Naive thymus-derived CD8-positive, alpha-beta T cell (primary cell): ENCODE measurements around the gene ANXA8L1. TPM values are rescaled to one million over a fixed set of nuclear protein-coding genes. Genes with fewer than 3 reads are reported as not detected.
"Not testable (repeated sequence)": the region's sequence is repeated elsewhere in the genome, so short reads cannot be mapped to it uniquely, and the experiment has no call there.

ENCODE experiments used
- ATAC-seq, 2 donors: fragments of 150-1000 bp; cut with Tn5 transposase in 1 of 2; sonication (Bioruptor Pico), chemical (Tn5 transposase) in 1 of 2; 1 replicate in 1 of 2; 2 replicates in 1 of 2; pipeline ENCODE4 v1.10.0; 2021; ENCODE audit warnings: mild to moderate bottlenecking in 2 of 2, moderate library complexity in 2 of 2
- POLR2A ChIA-PET: fragments of 350-600 bp; sonication (Branson Sonifier 250); formaldehyde crosslinking; loops from one replicate; lab custom pipeline; 2021; ENCODE audit warnings: antibody characterized with exemption; lab: Charles Lee
- DNase-seq, 10 donors: peaks; one replicate each; pipeline versions ENCODE4 v3.0.0 to v3.0.0-alpha.2; 2020 to 2022
- H3K27ac Mint-ChIP-seq, 10 donors: one replicate each; pipeline ENCODE4 v1.8.0; 2020 to 2022; ENCODE audit warnings: mild to moderate bottlenecking in 10 of 10, mixed read lengths in 10 of 10, moderate library complexity in 4 of 10, inconsistent platforms in 1 of 10
- H3K27me3 Mint-ChIP-seq, 5 donors: one replicate each; pipeline ENCODE4 v1.8.0; 2021 to 2022; ENCODE audit warnings: mixed read lengths in 5 of 5
- H3K36me3 Mint-ChIP-seq, 3 donors: one replicate each; pipeline ENCODE4 v1.8.0; 2020 to 2022; ENCODE audit warnings: mixed read lengths in 3 of 3, mild to moderate bottlenecking in 2 of 3, inconsistent platforms in 1 of 3
- H3K4me1 Mint-ChIP-seq, 4 donors: one replicate each; pipeline ENCODE4 v1.8.0; 2021 to 2022; ENCODE audit warnings: mixed read lengths in 4 of 4
- H3K4me3 Mint-ChIP-seq, 10 donors: one replicate each; pipeline ENCODE4 v1.8.0; 2020 to 2022; ENCODE audit warnings: mild to moderate bottlenecking in 10 of 10, mixed read lengths in 10 of 10, moderate library complexity in 6 of 10, inconsistent platforms in 1 of 10
- H3K9me3 Mint-ChIP-seq, 9 donors: one replicate each; pipeline ENCODE4 v1.8.0; 2020 to 2022; ENCODE audit warnings: mixed read lengths in 9 of 9, mild to moderate bottlenecking in 3 of 9, inconsistent platforms in 1 of 9, moderate library complexity in 1 of 9
- polyA plus RNA-seq, 3 donors: library from polyadenylated mRNA; unstranded; fragments of 300-500 nt; fragmentation: Illumina TruSeq; gene quantifications; one replicate each; pipeline ENCODE4 v1.2.3, GENCODE V29; 2021
- total RNA-seq, 8 experiments: library from RNA in 2 of 8; stranded (reverse) in 2 of 8; gene quantifications; one replicate each; pipeline ENCODE4 v1.2.3 and lab custom pipeline; 2021 to 2026

The ANXA8L1 gene
- total and polyA plus RNA-seq, 5 experiments from 2014 or later: not detected

- DNase-seq, H3K27me3 Mint-ChIP-seq, H3K4me3 Mint-ChIP-seq, POLR2A ChIA-PET, ATAC-seq, H3K36me3 Mint-ChIP-seq, H3K27ac Mint-ChIP-seq, H3K4me1 Mint-ChIP-seq, H3K9me3 Mint-ChIP-seq: not testable (repeated sequence)
Measured at GRCh38 chr10:46415291-46415690, 39.7 kb downstream of the ANXA8L1 start.

GRCh38 chr10:46418283-46418682, 42.7 kb downstream of the ANXA8L1 start:
- H3K27ac Mint-ChIP-seq, POLR2A ChIA-PET, H3K4me1 Mint-ChIP-seq, ATAC-seq, H3K9me3 Mint-ChIP-seq, H3K4me3 Mint-ChIP-seq, H3K27me3 Mint-ChIP-seq, H3K36me3 Mint-ChIP-seq: not testable (repeated sequence)
- DNase-seq: peak in 1 of 10 donors; percentile 37

- ATAC-seq, H3K4me3 Mint-ChIP-seq, H3K27ac Mint-ChIP-seq, POLR2A ChIA-PET, H3K9me3 Mint-ChIP-seq, H3K36me3 Mint-ChIP-seq, H3K27me3 Mint-ChIP-seq, H3K4me1 Mint-ChIP-seq, DNase-seq: not testable (repeated sequence)
Measured at GRCh38 chr10:46419570-46420379, 44.2 kb downstream of the ANXA8L1 start.

GRCh38 chr10:46423550-46423949, 48.0 kb downstream of the ANXA8L1 start:
- H3K4me1 Mint-ChIP-seq: not testable (repeated sequence)

GRCh38 chr10:46440942-46441341, 65.4 kb downstream of the ANXA8L1 start:
- DNase-seq, H3K9me3 Mint-ChIP-seq, H3K36me3 Mint-ChIP-seq, ATAC-seq, H3K27me3 Mint-ChIP-seq, H3K4me3 Mint-ChIP-seq, H3K4me1 Mint-ChIP-seq, POLR2A ChIA-PET, H3K27ac Mint-ChIP-seq: not testable (repeated sequence)

More at GRCh38 chr10:46423550-46423949, 48.0 kb downstream of the ANXA8L1 start:
- DNase-seq, H3K27ac Mint-ChIP-seq, ATAC-seq, H3K27me3 Mint-ChIP-seq, H3K4me3 Mint-ChIP-seq, POLR2A ChIA-PET, H3K9me3 Mint-ChIP-seq, H3K36me3 Mint-ChIP-seq: not testable (repeated sequence)

Other genes starting within 250 kb of the ANXA8L1 start
- gene ANTXRL, start 88.8 kb upstream of the ANXA8L1 start, total RNA-seq: not detected
- gene ANTXRL, start 88.8 kb upstream of the ANXA8L1 start, polyA plus RNA-seq: not detected
- gene NPY4R, start 90.2 kb downstream of the ANXA8L1 start, total RNA-seq: not detected
- not detected for gene NPY4R, start 90.2 kb downstream of the ANXA8L1 start, polyA plus RNA-seq
- gene GPRIN2, start 180.9 kb downstream of the ANXA8L1 start, total RNA-seq: not detected
- gene GPRIN2, start 180.9 kb downstream of the ANXA8L1 start, polyA plus RNA-seq: not detected
- 1 to 10 TPM; 1.6 to 1.9 TPM for gene SYT15, start 203.4 kb downstream of the ANXA8L1 start, total RNA-seq
- under 1 TPM; 0.08 to 0.13 (median 0.12) TPM for gene SYT15, start 203.4 kb downstream of the ANXA8L1 start, polyA plus RNA-seq